ENCODE data around the gene MLN.

Gene MLN

GRCh38 chr6:33787346-33787953 lies 16.4 kb downstream of the MLN start:
- peaks cover 26% of the 10 kb centered on the region for H3K36me3 ChIP-seq (ENCODE audit: insufficient read depth, low read length)
- TF ChIP-seq CTCF (IDR thresholded peaks at IDR 0.05; ENCODE audit: low read length) (no peak), EZH2 (IDR thresholded peaks at IDR 0.05; ENCODE audit: borderline replicate concordance, low read length) (no peak)
- peak overlapping the region; percentile 89 for H3K4me2 ChIP-seq (ENCODE audit: low read length)
- H4K20me1 ChIP-seq (ENCODE audit: insufficient read depth, low read length) = no peaks in the 10 kb centered on the region
- no peak overlapping the region for H2AFZ ChIP-seq (ENCODE audit: low read length)
- no peaks in the 10 kb centered on the region for H3K9me2 ChIP-seq (ENCODE audit: low read depth, low read length)
- peaks cover 30% of the 10 kb centered on the region for H3K4me1 ChIP-seq (ENCODE audit: insufficient read depth, low read length, severe bottlenecking)
- H3K4me3 ChIP-seq (ENCODE audit: low read depth, low read length, poor library complexity, severe bottlenecking) = peak overlapping the region; percentile 99
- no peaks in the 10 kb centered on the region for H3K79me2 ChIP-seq (ENCODE audit: insufficient read depth, low read length)
- no peaks in the 10 kb centered on the region for H3F3A ChIP-seq (ENCODE audit: insufficient read depth, low read length)
- H3K27ac ChIP-seq (ENCODE audit: low read depth, low read length, poor library complexity, severe bottlenecking) = no peak overlapping the region
- H3K27me3 ChIP-seq (ENCODE audit: insufficient read depth, low read length) = no peaks in the 10 kb centered on the region
- peak overlapping the region; percentile 96 for H3K9ac ChIP-seq (ENCODE audit: low read length)
- no peaks in the 10 kb centered on the region for H3K9me3 ChIP-seq (ENCODE audit: low read length)

GRCh38 chr6:33786736-33787135 lies 17.1 kb downstream of the MLN start:
- no peaks in the 10 kb centered on the region for H4K20me1 ChIP-seq (ENCODE audit: insufficient read depth, low read length)
- H2AFZ ChIP-seq (ENCODE audit: low read length) = no peak overlapping the region
- no peak overlapping the region for H3K4me3 ChIP-seq (ENCODE audit: low read depth, low read length, poor library complexity, severe bottlenecking)
- peak overlapping the region; percentile 35; the same call in 1 of the 2 replicates for H3K9ac ChIP-seq (ENCODE audit: low read length)
- H3K9me3 ChIP-seq (ENCODE audit: low read length) = no peaks in the 10 kb centered on the region
- H3K9me2 ChIP-seq (ENCODE audit: low read depth, low read length) = no peaks in the 10 kb centered on the region
- no peaks in the 10 kb centered on the region for H3K27me3 ChIP-seq (ENCODE audit: insufficient read depth, low read length)
- peaks cover 30% of the 10 kb centered on the region for H3K4me1 ChIP-seq (ENCODE audit: insufficient read depth, low read length, severe bottlenecking)
- TF ChIP-seq EZH2 (IDR thresholded peaks at IDR 0.05; ENCODE audit: borderline replicate concordance, low read length) (no peak), CTCF (IDR thresholded peaks at IDR 0.05; ENCODE audit: low read length) (no peak)
- H3K79me2 ChIP-seq (ENCODE audit: insufficient read depth, low read length) = no peaks in the 10 kb centered on the region
- no peak overlapping the region for H3K27ac ChIP-seq (ENCODE audit: low read depth, low read length, poor library complexity, severe bottlenecking)
- peak overlapping the region; percentile 89 for H3K4me2 ChIP-seq (ENCODE audit: low read length)
- no peaks in the 10 kb centered on the region for H3F3A ChIP-seq (ENCODE audit: insufficient read depth, low read length)
- peaks cover 33% of the 10 kb centered on the region for H3K36me3 ChIP-seq (ENCODE audit: insufficient read depth, low read length)

- H3K9me3 ChIP-seq (ENCODE audit: low read length) = no peaks in the 10 kb centered on the region
- H3K4me3 ChIP-seq (ENCODE audit: low read depth, low read length, poor library complexity, severe bottlenecking) = no peak overlapping the region
These were observed 18.0 kb downstream of the MLN start for GRCh38 chr6:33785778-33786177.

More at GRCh38 chr6:33785778-33786177, 18.0 kb downstream of the MLN start:
- H3K79me2 ChIP-seq (ENCODE audit: insufficient read depth, low read length) = no peaks in the 10 kb centered on the region
- peak overlapping the region; percentile 35; the same call in 1 of the 2 replicates for H3K9ac ChIP-seq (ENCODE audit: low read length)
- H3K27ac ChIP-seq (ENCODE audit: low read depth, low read length, poor library complexity, severe bottlenecking) = no peak overlapping the region
- no peak overlapping the region for H2AFZ ChIP-seq (ENCODE audit: low read length)
- no peaks in the 10 kb centered on the region for H3K9me2 ChIP-seq (ENCODE audit: low read depth, low read length)
- H3K27me3 ChIP-seq (ENCODE audit: insufficient read depth, low read length) = no peaks in the 10 kb centered on the region
- H3K4me2 ChIP-seq (ENCODE audit: low read length) = peak overlapping the region; percentile 89; the same call in 1 of the 2 replicates
- no peaks in the 10 kb centered on the region for H3F3A ChIP-seq (ENCODE audit: insufficient read depth, low read length)
- H3K4me1 ChIP-seq (ENCODE audit: insufficient read depth, low read length, severe bottlenecking) = peaks cover 30% of the 10 kb centered on the region
- no peaks in the 10 kb centered on the region for H4K20me1 ChIP-seq (ENCODE audit: insufficient read depth, low read length)
- TF ChIP-seq CTCF (IDR thresholded peaks at IDR 0.05; ENCODE audit: low read length) (no peak), EZH2 (IDR thresholded peaks at IDR 0.05; ENCODE audit: borderline replicate concordance, low read length) (no peak)
- peaks cover 42% of the 10 kb centered on the region for H3K36me3 ChIP-seq (ENCODE audit: insufficient read depth, low read length)
